ENCODE results near the gene PTPN7.

PTPN7 gene

GRCh38 chr1:202129453-202130296 lies 30.7 kb downstream of the PTPN7 start:
- DNase-seq (ENCODE audit: low spot score) (no peak), ATAC-seq (ENCODE audit: low read depth) (peak; percentile 16; the same call in 1 of the 3 replicates)
- Histone ChIP-seq H3K4me3 (ENCODE audit: severe bottlenecking) (no peak overlapping the region), H3K9me3 (ENCODE audit: severe bottlenecking) (no peaks in the 10 kb centered on the region), H3K27ac (ENCODE audit: poor library complexity, severe bottlenecking) (no peak overlapping the region), H3K36me3 (ENCODE audit: low read depth) (peaks cover 17% of the 10 kb centered on the region), H3K27me3 (ENCODE audit: insufficient read depth, poor library complexity, severe bottlenecking) (no peaks in the 10 kb centered on the region), H3K4me1 (ENCODE audit: insufficient read depth, poor library complexity, severe bottlenecking) (no peaks in the 10 kb centered on the region)
- no peak for TF ChIP-seq CTCF (IDR thresholded peaks at IDR 0.05; ENCODE audit: poor library complexity, severe bottlenecking)

DNA sequence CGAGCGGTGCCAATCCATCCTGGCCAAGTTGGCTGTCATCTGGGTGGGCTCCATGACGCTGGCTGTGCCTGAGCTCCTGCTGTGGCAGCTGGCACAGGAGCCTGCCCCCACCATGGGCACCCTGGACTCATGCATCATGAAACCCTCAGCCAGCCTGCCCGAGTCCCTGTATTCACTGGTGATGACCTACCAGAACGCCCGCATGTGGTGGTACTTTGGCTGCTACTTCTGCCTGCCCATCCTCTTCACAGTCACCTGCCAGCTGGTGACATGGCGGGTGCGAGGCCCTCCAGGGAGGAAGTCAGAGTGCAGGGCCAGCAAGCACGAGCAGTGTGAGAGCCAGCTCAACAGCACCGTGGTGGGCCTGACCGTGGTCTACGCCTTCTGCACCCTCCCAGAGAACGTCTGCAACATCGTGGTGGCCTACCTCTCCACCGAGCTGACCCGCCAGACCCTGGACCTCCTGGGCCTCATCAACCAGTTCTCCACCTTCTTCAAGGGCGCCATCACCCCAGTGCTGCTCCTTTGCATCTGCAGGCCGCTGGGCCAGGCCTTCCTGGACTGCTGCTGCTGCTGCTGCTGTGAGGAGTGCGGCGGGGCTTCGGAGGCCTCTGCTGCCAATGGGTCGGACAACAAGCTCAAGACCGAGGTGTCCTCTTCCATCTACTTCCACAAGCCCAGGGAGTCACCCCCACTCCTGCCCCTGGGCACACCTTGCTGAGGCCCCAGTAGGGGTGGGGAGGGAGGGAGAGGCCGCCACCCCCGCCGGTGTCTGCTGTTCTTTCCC lies 32.4 kb downstream of the PTPN7 start:
- Histone ChIP-seq H3K4me1 (ENCODE audit: insufficient read depth, poor library complexity, severe bottlenecking) (no peaks in the 10 kb centered on the region), H3K27me3 (ENCODE audit: insufficient read depth, poor library complexity, severe bottlenecking) (no peaks in the 10 kb centered on the region), H3K9me3 (ENCODE audit: severe bottlenecking) (no peaks in the 10 kb centered on the region), H3K27ac (ENCODE audit: poor library complexity, severe bottlenecking) (no peak overlapping the region), H3K36me3 (ENCODE audit: low read depth) (peaks cover 4% of the 10 kb centered on the region; the same call in 1 of the 2 replicates), H3K4me3 (ENCODE audit: severe bottlenecking) (no peak overlapping the region)
- TF ChIP-seq CTCF (IDR thresholded peaks at IDR 0.05; ENCODE audit: poor library complexity, severe bottlenecking) = no peak
- no peak for ATAC-seq (ENCODE audit: low read depth)
- DNase-seq (ENCODE audit: low spot score) = no peak

- Histone ChIP-seq H3K9me3 (ENCODE audit: severe bottlenecking) (no peaks in the 10 kb centered on the region), H3K4me3 (ENCODE audit: severe bottlenecking) (no peak overlapping the region), H3K4me1 (ENCODE audit: insufficient read depth, poor library complexity, severe bottlenecking) (no peaks in the 10 kb centered on the region), H3K36me3 (ENCODE audit: low read depth) (no peaks in the 10 kb centered on the region), H3K27ac (ENCODE audit: poor library complexity, severe bottlenecking) (no peak overlapping the region), H3K27me3 (ENCODE audit: insufficient read depth, poor library complexity, severe bottlenecking) (no peaks in the 10 kb centered on the region)
- TF ChIP-seq CTCF (IDR thresholded peaks at IDR 0.05; ENCODE audit: poor library complexity, severe bottlenecking) = no peak
- DNase-seq (ENCODE audit: low spot score) = no peak
- ATAC-seq (ENCODE audit: low read depth) = no peak
Measured at GRCh38 chr1:202127061-202127460, 33.3 kb downstream of the PTPN7 start.

- Histone ChIP-seq H3K27ac (ENCODE audit: poor library complexity, severe bottlenecking) (no peak overlapping the region), H3K4me3 (ENCODE audit: severe bottlenecking) (no peak overlapping the region), H3K4me1 (ENCODE audit: insufficient read depth, poor library complexity, severe bottlenecking) (no peaks in the 10 kb centered on the region), H3K27me3 (ENCODE audit: insufficient read depth, poor library complexity, severe bottlenecking) (no peaks in the 10 kb centered on the region), H3K9me3 (ENCODE audit: severe bottlenecking) (no peaks in the 10 kb centered on the region), H3K36me3 (ENCODE audit: low read depth) (no peaks in the 10 kb centered on the region)
- no peak for TF ChIP-seq CTCF (IDR thresholded peaks at IDR 0.05; ENCODE audit: poor library complexity, severe bottlenecking)
- DNase-seq (ENCODE audit: low spot score) (no peak), ATAC-seq (ENCODE audit: low read depth) (no peak)
Measured at GRCh38 chr1:202126426-202126825, 34.0 kb downstream of the PTPN7 start.
